Activated T-cell treated with anti-CD3 and anti-CD28 coated beads, Interleukin-2, amount 50 U/mL, for 72 hours (primary cell): Measurements from ENCODE around the gene SERHL2. TPM values are rescaled to one million over a fixed set of nuclear protein-coding genes. Genes with fewer than 3 reads are reported as not detected.
"Not testable (repeated sequence)": the region's sequence is repeated elsewhere in the genome, so short reads cannot be mapped to it uniquely, and the experiment has no call there.

ENCODE experiments used
- ATAC-seq, 2 donors: fragments of 150-1000 bp; cut with Tn5 transposase; replicated peaks in 1 of 2; 2 replicates each; pipeline ENCODE4 v1.10.0; 2021; ENCODE audit warnings: moderate library complexity in 2 of 2, mild to moderate bottlenecking in 1 of 2
- DNase-seq, 2 donors: peaks; one replicate each; pipeline ENCODE4 v3.0.0; 2021 to 2022; ENCODE audit warnings: mixed read lengths in 1 of 2
- H3K27ac Mint-ChIP-seq: one replicate; pipeline ENCODE4 v1.8.0; 2022; ENCODE audit warnings: mild to moderate bottlenecking, moderate library complexity, mixed read lengths
- H3K27me3 Mint-ChIP-seq: one replicate; pipeline ENCODE4 v1.8.0; 2022; ENCODE audit warnings: low read depth, mixed read lengths
- H3K36me3 Mint-ChIP-seq, 2 donors: one replicate each; pipeline ENCODE4 v1.8.0; 2022; ENCODE audit warnings: mixed read lengths in 2 of 2, mild to moderate bottlenecking in 1 of 2; ENCODE audit not compliant: insufficient read depth in 2 of 2
- H3K4me1 Mint-ChIP-seq: one replicate; pipeline ENCODE4 v1.8.0; 2022; ENCODE audit warnings: low read depth, mixed read lengths
- H3K4me3 Mint-ChIP-seq, 2 donors: one replicate each; pipeline ENCODE4 v1.8.0; 2022; ENCODE audit warnings: mild to moderate bottlenecking in 2 of 2, mixed read lengths in 2 of 2, moderate library complexity in 2 of 2
- H3K9me3 Mint-ChIP-seq, 2 donors: one replicate each; pipeline ENCODE4 v1.8.0; 2022; ENCODE audit warnings: mixed read lengths in 2 of 2
- total RNA-seq, 2 donors: library from RNA; stranded (reverse); gene quantifications; one replicate each; pipeline ENCODE4 v1.2.3, GENCODE V29; 2022

The SERHL2 gene
- total RNA-seq, 2 donors from 2014 or later: 1.2 to 1.6 TPM

- DNase-seq: peak; percentile 87 to 90
- Mint-ChIP-seq H3K9me3 (no peaks in the 10 kb centered on the region), H3K27ac (peak within 1 kb of the TSS; percentile 93), H3K36me3 (peaks cover 2% of the 10 kb centered on the region in 2 donors), H3K27me3 (no peaks in the 10 kb centered on the region), H3K4me1 (peaks cover 21% of the 10 kb centered on the region), H3K4me3 (peak within 1 kb of the TSS; percentile 92 to 93)
- peak; percentile 93 for ATAC-seq
These were observed 34.0 kb upstream of the SERHL2 start, which contains the start of gene RRP7A for GRCh38 chr22:42519525-42520401. RRP7A (minus strand) TSS chr22:42519796; CDS start chr22:42519786, 10 bp downstream.

- Mint-ChIP-seq H3K4me3 (peak overlapping the region in 1 of 2 donors; percentile 50), H3K9me3 (no peaks in the 10 kb centered on the region), H3K27me3 (no peaks in the 10 kb centered on the region), H3K27ac (no peak overlapping the region), H3K4me1 (peaks cover 21% of the 10 kb centered on the region), H3K36me3 (peaks cover 0 to 2% of the 10 kb centered on the region in 2 donors)
- DNase-seq (no peak), ATAC-seq (no peak)
These were observed 32.6 kb upstream of the SERHL2 start for GRCh38 chr22:42521228-42521546.

- Mint-ChIP-seq H3K4me3 (no peak overlapping the region), H3K4me1 (peaks cover 17% of the 10 kb centered on the region), H3K27me3 (no peaks in the 10 kb centered on the region), H3K36me3 (no peaks in the 10 kb centered on the region), H3K27ac (no peak overlapping the region), H3K9me3 (no peaks in the 10 kb centered on the region)
- DNase-seq (no peak), ATAC-seq (no peak)
These were observed 31.2 kb upstream of the SERHL2 start for GRCh38 chr22:42522546-42522945.

- no peak overlapping the region for H3K4me3 Mint-ChIP-seq
- H3K4me1 Mint-ChIP-seq: peaks cover 10% of the 10 kb centered on the region
- H3K36me3 Mint-ChIP-seq: no peaks in the 10 kb centered on the region
- no peak for DNase-seq
- H3K27ac Mint-ChIP-seq: no peak overlapping the region
- H3K9me3 Mint-ChIP-seq: no peaks in the 10 kb centered on the region
- peak in 1 of 2 donors; percentile 43 for ATAC-seq
- no peaks in the 10 kb centered on the region for H3K27me3 Mint-ChIP-seq
These were observed 25.0 kb upstream of the SERHL2 start for GRCh38 chr22:42528591-42529307.

DNA sequence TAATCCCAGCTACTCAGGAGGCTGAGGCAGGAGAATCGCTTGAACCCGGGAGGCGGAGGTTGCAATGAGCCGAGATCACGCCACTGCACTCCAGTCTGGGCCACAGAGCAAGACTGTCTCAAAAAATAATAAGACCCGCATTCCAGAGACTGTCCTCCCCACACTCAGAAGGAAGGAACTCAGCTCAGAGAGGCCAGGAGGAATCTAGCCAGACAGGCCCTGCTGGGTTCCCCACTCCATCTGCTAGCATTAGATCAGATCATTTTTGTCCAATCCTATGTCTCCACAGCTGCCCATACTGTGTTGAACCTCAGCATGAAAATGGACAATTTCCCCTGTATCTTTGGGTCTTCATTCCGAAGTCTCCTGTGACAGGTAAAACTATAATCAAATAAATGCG, 24.3 kb upstream of the SERHL2 start:
- H3K4me3 Mint-ChIP-seq, DNase-seq, H3K27me3 Mint-ChIP-seq, H3K27ac Mint-ChIP-seq, H3K9me3 Mint-ChIP-seq, ATAC-seq, H3K36me3 Mint-ChIP-seq: not testable (repeated sequence)
- H3K4me1 Mint-ChIP-seq: peaks cover 14% of the 10 kb centered on the region

DNA sequence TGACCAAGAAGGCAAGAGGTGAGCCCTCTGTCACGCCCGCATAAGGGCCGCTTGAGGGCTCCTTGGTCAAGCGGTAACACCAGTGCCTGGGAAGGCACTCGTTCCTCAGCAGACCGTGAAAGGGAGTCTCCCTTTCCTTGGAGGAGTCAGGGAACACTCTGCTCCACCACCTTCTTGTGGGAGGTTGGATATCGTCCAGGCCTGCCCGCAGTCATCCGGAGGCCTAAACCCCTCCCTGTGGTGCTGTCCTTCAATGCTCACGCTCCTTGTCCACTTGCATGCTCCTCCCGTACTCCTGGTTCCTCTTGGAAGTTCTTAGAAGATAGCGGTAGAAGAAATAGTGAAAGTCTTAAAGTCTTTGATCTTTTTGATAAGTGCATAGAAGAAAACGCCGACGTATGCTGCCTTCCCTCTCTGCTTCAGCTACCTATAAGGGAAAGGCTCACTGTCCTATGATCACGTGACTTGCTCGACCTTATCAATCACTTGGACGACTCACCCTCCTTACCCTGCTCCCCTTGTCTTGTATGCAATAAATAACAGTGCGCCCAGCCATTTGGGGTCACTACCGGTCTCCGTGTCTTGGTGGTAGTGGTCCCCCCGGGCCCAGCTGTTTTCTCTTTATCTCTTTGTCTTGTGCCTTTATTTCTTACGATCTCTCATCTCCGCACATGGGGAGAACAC, 22.2 kb upstream of the SERHL2 start:
- DNase-seq, H3K27me3 Mint-ChIP-seq, H3K4me3 Mint-ChIP-seq, H3K27ac Mint-ChIP-seq, H3K36me3 Mint-ChIP-seq, H3K9me3 Mint-ChIP-seq, ATAC-seq: not testable (repeated sequence)
- H3K4me1 Mint-ChIP-seq: peaks cover 15% of the 10 kb centered on the region

- no peaks in the 10 kb centered on the region for H3K27me3 Mint-ChIP-seq
- DNase-seq (no peak), ATAC-seq (peak; percentile 12 to 28)
- H3K36me3 Mint-ChIP-seq: no peaks in the 10 kb centered on the region
- peak overlapping the region; percentile 85 for H3K27ac Mint-ChIP-seq
- H3K9me3 Mint-ChIP-seq: no peaks in the 10 kb centered on the region
- peaks cover 30% of the 10 kb centered on the region for H3K4me1 Mint-ChIP-seq
- H3K4me3 Mint-ChIP-seq: peak overlapping the region; percentile 83 to 96
These were observed 20.1 kb upstream of the SERHL2 start for GRCh38 chr22:42533638-42533977.

- not testable (repeated sequence) for H3K27ac Mint-ChIP-seq, DNase-seq, H3K36me3 Mint-ChIP-seq, H3K27me3 Mint-ChIP-seq, H3K4me3 Mint-ChIP-seq, ATAC-seq, H3K9me3 Mint-ChIP-seq
- peaks cover 30% of the 10 kb centered on the region for H3K4me1 Mint-ChIP-seq
These were observed 18.5 kb upstream of the SERHL2 start for GRCh38 chr22:42535082-42535731.

GRCh38 chr22:42536166-42536565, 17.6 kb upstream of the SERHL2 start:
- Mint-ChIP-seq H3K9me3 (no peaks in the 10 kb centered on the region), H3K27me3 (no peaks in the 10 kb centered on the region), H3K4me3 (no peak overlapping the region), H3K4me1 (peaks cover 30% of the 10 kb centered on the region), H3K27ac (no peak overlapping the region), H3K36me3 (no peaks in the 10 kb centered on the region)
- DNase-seq: no peak
- ATAC-seq: no peak

- not testable (repeated sequence) for H3K4me3 Mint-ChIP-seq, DNase-seq, H3K27ac Mint-ChIP-seq, H3K27me3 Mint-ChIP-seq, ATAC-seq, H3K9me3 Mint-ChIP-seq, H3K36me3 Mint-ChIP-seq
- H3K4me1 Mint-ChIP-seq: peaks cover 30% of the 10 kb centered on the region
These were observed 17.1 kb upstream of the SERHL2 start for GRCh38 chr22:42536634-42537033.

- DNase-seq (peak in 1 of 2 donors; percentile 9), ATAC-seq (peak; percentile 70 to 81)
- H3K27ac Mint-ChIP-seq: peak overlapping the region; percentile 54
- H3K9me3 Mint-ChIP-seq, H3K36me3 Mint-ChIP-seq, H3K27me3 Mint-ChIP-seq: not testable (repeated sequence)
- peaks cover 30% of the 10 kb centered on the region for H3K4me1 Mint-ChIP-seq
- peak overlapping the region; percentile 34 to 47 for H3K4me3 Mint-ChIP-seq
These were observed 16.4 kb upstream of the SERHL2 start for GRCh38 chr22:42537199-42537831.

- not testable (repeated sequence) for H3K4me3 Mint-ChIP-seq, H3K36me3 Mint-ChIP-seq, H3K9me3 Mint-ChIP-seq, H3K27ac Mint-ChIP-seq, H3K27me3 Mint-ChIP-seq
- ATAC-seq (peak; percentile 80 to 81), DNase-seq (peak in 1 of 2 donors; percentile 6)
- H3K4me1 Mint-ChIP-seq: peaks cover 16% of the 10 kb centered on the region
These were observed 14.5 kb upstream of the SERHL2 start for GRCh38 chr22:42539236-42539771.
